DOHH2 (cell line): ENCODE results near the gene MEGF8.
A peak's percentile ranks its signal among the peaks of the same experiment; 100 is the strongest.

Source experiments
- H3F3A ChIP-seq: fragments of 200-600 bp; sonication (generic), shearing (Covaris generic); 2 replicates; pipeline ENCODE4 v1.6.0; 2016; ENCODE audit warnings: antibody characterized with exemption, mild to moderate bottlenecking; ENCODE audit not compliant: control insufficient read depth, insufficient read depth
- H3K27ac ChIP-seq: fragments of 200-600 bp; sonication (generic); 2 replicates; pipeline ENCODE4 v1.5.1; 2014; ENCODE audit warnings: low read depth, mild to moderate bottlenecking, low read length, moderate library complexity
- H3K27me3 ChIP-seq: fragments of 200-600 bp; sonication (generic); 2 replicates; pipeline ENCODE4 v1.6.1; 2014; ENCODE audit warnings: mild to moderate bottlenecking, low read length, mixed read lengths; ENCODE audit not compliant: control insufficient read depth
- H3K36me3 ChIP-seq: fragments of 200-600 bp; sonication (generic); 2 replicates; pipeline ENCODE4 v1.6.1; 2014; ENCODE audit warnings: mild to moderate bottlenecking, low read length, moderate library complexity, mixed read lengths; ENCODE audit not compliant: control insufficient read depth
- H3K4me1 ChIP-seq: fragments of 200-600 bp; sonication (generic); 2 replicates; pipeline ENCODE4 v1.6.1; 2014; ENCODE audit warnings: mild to moderate bottlenecking, low read length, mixed read lengths; ENCODE audit not compliant: control insufficient read depth
- H3K4me2 ChIP-seq: fragments of 200-600 bp; sonication (generic); 2 replicates; pipeline ENCODE4 v1.6.0; 2014; ENCODE audit warnings: mild to moderate bottlenecking, low read length, moderate library complexity
- H3K4me3 ChIP-seq: fragments of 200-600 bp; sonication (generic); 2 replicates; pipeline ENCODE4 v1.5.1; 2014; ENCODE audit warnings: mild to moderate bottlenecking, low read length, mixed read lengths
- H3K79me2 ChIP-seq: fragments of 200-600 bp; sonication (generic); 2 replicates; pipeline ENCODE4 v1.6.1; 2014; ENCODE audit warnings: mild to moderate bottlenecking, low read length, mixed read lengths; ENCODE audit not compliant: control insufficient read depth
- H3K9me2 ChIP-seq: fragments of 200-600 bp; sonication (generic); replicated peaks from 2 replicates; pipeline ENCODE4 v1.6.1; 2014; ENCODE audit warnings: mild to moderate bottlenecking, low read length, mixed read lengths; ENCODE audit not compliant: control insufficient read depth
- H3K9me3 ChIP-seq: fragments of 200-600 bp; sonication (generic); 2 replicates; pipeline ENCODE4 v1.6.1; 2014; ENCODE audit warnings: antibody characterized with exemption, low read length, mixed read lengths; ENCODE audit not compliant: control insufficient read depth, insufficient read depth
- H4K20me1 ChIP-seq: fragments of 200-600 bp; sonication (generic); 2 replicates; pipeline ENCODE4 v1.6.0; 2014; ENCODE audit warnings: low read depth, mild to moderate bottlenecking, antibody characterized with exemption, low read length, moderate library complexity; ENCODE audit not compliant: control insufficient read depth, insufficient read depth
- CTCF ChIP-seq: fragments of 200-600 bp; sonication (generic); IDR thresholded peaks from one replicate; pipeline ENCODE4 v1.5.1; 2014; ENCODE audit warnings: antibody characterized with exemption, mild to moderate bottlenecking, low read depth, low read length; ENCODE audit not compliant: poor library complexity, severe bottlenecking
- EZH2phosphoT487 ChIP-seq: fragments of 200-600 bp; sonication (generic); IDR thresholded peaks from 2 replicates; pipeline ENCODE4 v1.6.1; 2017; ENCODE audit warnings: borderline replicate concordance, mild to moderate bottlenecking, antibody characterized with exemption, low read length, moderate library complexity, mixed read lengths

The MEGF8 gene

DNA sequence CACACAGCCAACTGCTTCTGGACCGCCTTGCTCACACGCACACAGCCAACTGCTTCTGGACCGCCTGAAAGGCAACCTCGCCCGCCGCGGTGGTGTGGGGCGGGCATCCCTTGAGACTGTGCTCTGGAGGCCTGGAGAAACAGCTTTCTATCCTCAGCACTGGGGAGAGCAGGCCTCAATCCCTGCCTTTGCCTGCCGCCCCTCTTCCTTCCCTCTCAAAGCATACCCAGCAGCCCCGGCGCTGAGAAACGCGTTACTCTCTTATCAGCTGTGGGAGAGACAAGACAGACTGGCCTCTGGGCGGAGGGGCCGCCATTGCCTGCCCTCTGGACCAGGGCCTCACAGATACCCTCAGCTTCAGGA is 98.9 kb downstream of the MEGF8 start:
- Histone ChIP-seq H4K20me1 (peaks cover 12% of the 10 kb centered on the region; the same call in 1 of the 2 replicates), H3K4me1 (peaks cover 41% of the 10 kb centered on the region), H3K4me3 (peak overlapping the region; percentile 88), H3K27ac (no peak overlapping the region), H3F3A (peaks cover 5% of the 10 kb centered on the region), H3K79me2 (peaks cover 37% of the 10 kb centered on the region), H3K9me3 (no peaks in the 10 kb centered on the region), H3K9me2 (no peaks in the 10 kb centered on the region), H3K4me2 (peak overlapping the region; percentile 78), H3K36me3 (peaks cover 30% of the 10 kb centered on the region), H3K27me3 (no peaks in the 10 kb centered on the region)
- TF ChIP-seq EZH2phosphoT487, result no peak

- Histone ChIP-seq H3F3A (peaks cover 5% of the 10 kb centered on the region), H3K27me3 (no peaks in the 10 kb centered on the region), H3K4me2 (no peak overlapping the region), H3K36me3 (peaks cover 28% of the 10 kb centered on the region), H3K4me1 (peaks cover 39% of the 10 kb centered on the region), H3K27ac (no peak overlapping the region), H3K9me3 (no peaks in the 10 kb centered on the region), H3K9me2 (no peaks in the 10 kb centered on the region), H4K20me1 (peaks cover 11% of the 10 kb centered on the region; the same call in 1 of the 2 replicates), H3K79me2 (peaks cover 33% of the 10 kb centered on the region), H3K4me3 (no peak overlapping the region)
- TF ChIP-seq CTCF, result peak; percentile 32
- TF ChIP-seq EZH2phosphoT487, result no peak
These were observed 99.3 kb downstream of the MEGF8 start for GRCh38 chr19:42424712-42425131.

DNA sequence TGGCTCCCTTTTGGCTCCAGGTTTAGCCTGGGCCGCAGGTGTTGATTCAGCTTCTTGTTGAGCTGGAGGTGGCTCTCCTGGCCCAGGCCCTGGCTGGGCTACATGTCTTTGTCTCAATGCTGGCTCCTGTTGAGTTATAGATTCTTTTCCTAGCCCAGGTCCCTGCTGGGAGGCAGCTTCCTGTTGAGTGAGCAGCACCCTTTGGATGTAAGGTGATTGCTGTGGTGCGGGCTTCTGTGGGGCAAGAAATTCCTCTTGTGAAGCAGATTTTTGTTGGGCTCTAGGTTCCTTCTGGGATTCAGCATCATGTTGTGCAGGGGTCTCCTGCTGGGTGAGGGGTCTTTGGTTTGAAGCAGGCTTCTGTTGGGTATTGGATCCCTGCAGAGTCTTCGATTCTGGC is 101.2 kb downstream of the MEGF8 start:
- H3K27me3 ChIP-seq, result no peaks in the 10 kb centered on the region
- H4K20me1 ChIP-seq, result peaks cover 2% of the 10 kb centered on the region; the same call in 1 of the 2 replicates
- H3K9me3 ChIP-seq, result no peaks in the 10 kb centered on the region
- H3F3A ChIP-seq, result 0 out of 2 replicates have a peak, but pooled peaks cover 3% of the 10 kb centered on the region
- peaks cover 24% of the 10 kb centered on the region for H3K4me1 ChIP-seq
- H3K9me2 ChIP-seq, result no peaks in the 10 kb centered on the region
- peaks cover 11% of the 10 kb centered on the region for H3K36me3 ChIP-seq
- peaks cover 14% of the 10 kb centered on the region for H3K79me2 ChIP-seq
- no peak for TF ChIP-seq CTCF
- no peak for TF ChIP-seq EZH2phosphoT487
- H3K4me2 ChIP-seq, result no peak overlapping the region
- H3K27ac ChIP-seq, result no peak overlapping the region
- no peak overlapping the region for H3K4me3 ChIP-seq

DNA sequence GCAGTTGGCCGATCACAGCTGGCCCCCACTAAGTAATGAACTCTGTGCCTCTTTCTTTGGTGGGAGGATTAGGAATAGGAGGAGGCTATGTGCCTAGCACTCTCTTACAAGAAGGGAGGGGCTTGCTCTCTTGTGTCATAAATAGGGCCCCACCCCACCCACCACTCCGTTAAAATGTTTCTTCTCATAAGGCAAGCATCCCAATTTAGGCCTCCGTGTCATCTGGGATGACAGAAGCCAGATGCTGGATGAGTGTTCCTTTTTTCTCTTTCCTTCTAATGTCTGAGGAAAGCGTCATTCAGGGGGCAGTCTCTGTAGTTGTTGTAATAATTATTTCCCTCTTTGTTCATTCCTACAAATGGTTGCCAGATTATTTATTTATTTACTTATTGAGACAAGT is 101.9 kb downstream of the MEGF8 start, which contains the start of gene LIPE:
Gene LIPE (minus strand): TSS at position 76 of the 400 bp plus-strand sequence. CDS start 239 bp downstream, outside the sequence.
- Histone ChIP-seq H3K9me2 (no peaks in the 10 kb centered on the region), H3K27ac (no peak within 1 kb of the TSS), H3K79me2 (peaks cover 7% of the 10 kb centered on the region), H3K36me3 (peaks cover 5% of the 10 kb centered on the region), H3K4me3 (no peak within 1 kb of the TSS), H3K27me3 (no peaks in the 10 kb centered on the region), H3F3A (0 out of 2 replicates have a peak, but pooled peaks cover 3% of the 10 kb centered on the region), H3K9me3 (no peaks in the 10 kb centered on the region), H3K4me1 (peaks cover 17% of the 10 kb centered on the region), H3K4me2 (no peak within 1 kb of the TSS), H4K20me1 (no peaks in the 10 kb centered on the region)
- TF ChIP-seq CTCF (no peak), EZH2phosphoT487 (no peak)
